Esophagus mucosa (tissue), 1 donor: ENCODE results near the gene PAK5. TPM values are rescaled to one million over a fixed set of nuclear protein-coding genes. Genes with fewer than 3 reads are reported as not detected.

Experiments used
- ATAC-seq: fragments of 200-7000 bp; cut with Tn5 transposase; one replicate; pipeline ENCODE4 v1.9.1; 2020
- total RNA-seq: library from RNA; stranded (reverse); gene quantifications from one replicate; pipeline ENCODE4 v1.2.4, GENCODE V29; 2023
- donor health status: DM: yes; HTN: yes; CAD: no.

The PAK5 gene
- total RNA-seq, 1 donor from 2014 or later: 0.52 TPM

DNA sequence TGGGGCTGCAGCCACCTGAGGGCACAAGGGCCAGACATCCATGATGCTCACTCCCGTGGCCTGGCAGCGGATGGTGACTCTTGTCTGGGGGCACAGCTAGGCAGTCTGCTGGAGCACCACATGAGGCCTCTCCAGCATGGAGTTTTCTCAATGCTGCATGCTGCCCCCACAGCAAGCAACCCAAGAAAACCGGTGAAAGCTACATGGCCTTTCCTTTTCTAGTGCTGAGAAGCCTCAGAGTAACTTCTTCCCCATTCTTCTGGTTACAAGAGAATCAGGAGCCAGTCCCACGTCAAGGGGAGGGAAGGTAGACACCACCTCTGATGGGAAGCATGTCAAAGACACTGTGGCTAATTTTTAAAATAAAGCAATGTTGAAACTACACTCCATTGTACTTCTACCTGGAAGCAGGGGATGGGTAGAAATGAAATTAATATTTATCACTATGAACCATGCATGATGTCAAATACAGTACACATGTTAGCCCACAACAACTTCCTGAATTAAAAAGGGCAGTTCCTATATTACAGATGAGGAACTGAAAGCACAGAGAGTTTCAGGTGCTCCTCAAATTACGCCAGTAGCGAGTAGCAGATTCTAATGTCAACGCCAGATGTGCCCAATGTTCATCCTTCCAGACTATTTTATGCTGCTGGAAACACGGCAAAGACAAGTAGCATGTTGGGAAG, 223.0 kb downstream of the PAK5 start:
- no peak for ATAC-seq

GRCh38 chr20:9615118-9615517, 223.8 kb downstream of the PAK5 start:
- no peak for ATAC-seq

GRCh38 chr20:9613871-9614270, 225.0 kb downstream of the PAK5 start:
- no peak for ATAC-seq

DNA sequence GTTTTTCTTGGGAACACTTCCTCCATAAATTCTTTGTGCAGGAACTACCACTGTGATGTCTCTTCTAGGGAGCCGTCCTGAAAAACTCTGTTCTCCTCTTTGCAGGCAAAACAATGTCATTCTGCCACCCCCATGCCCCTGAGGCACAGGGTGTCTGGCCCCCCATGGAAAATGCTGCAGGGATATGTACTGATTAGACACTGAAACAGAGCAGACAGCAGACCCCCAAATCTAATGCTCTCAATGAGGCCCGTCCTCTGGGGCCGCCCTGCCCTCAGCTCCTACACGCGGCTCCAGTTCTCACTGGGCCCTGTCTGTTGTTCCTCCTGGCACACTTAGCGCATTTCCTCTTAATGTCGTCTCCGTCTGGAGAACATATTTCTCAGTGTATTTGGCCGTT, 227.0 kb downstream of the PAK5 start:
- no peak for ATAC-seq

- ATAC-seq: no peak
Measured at GRCh38 chr20:9610665-9611064, 228.2 kb downstream of the PAK5 start.

GRCh38 chr20:9609887-9610502, 228.9 kb downstream of the PAK5 start:
- peak; percentile 58 for ATAC-seq

DNA sequence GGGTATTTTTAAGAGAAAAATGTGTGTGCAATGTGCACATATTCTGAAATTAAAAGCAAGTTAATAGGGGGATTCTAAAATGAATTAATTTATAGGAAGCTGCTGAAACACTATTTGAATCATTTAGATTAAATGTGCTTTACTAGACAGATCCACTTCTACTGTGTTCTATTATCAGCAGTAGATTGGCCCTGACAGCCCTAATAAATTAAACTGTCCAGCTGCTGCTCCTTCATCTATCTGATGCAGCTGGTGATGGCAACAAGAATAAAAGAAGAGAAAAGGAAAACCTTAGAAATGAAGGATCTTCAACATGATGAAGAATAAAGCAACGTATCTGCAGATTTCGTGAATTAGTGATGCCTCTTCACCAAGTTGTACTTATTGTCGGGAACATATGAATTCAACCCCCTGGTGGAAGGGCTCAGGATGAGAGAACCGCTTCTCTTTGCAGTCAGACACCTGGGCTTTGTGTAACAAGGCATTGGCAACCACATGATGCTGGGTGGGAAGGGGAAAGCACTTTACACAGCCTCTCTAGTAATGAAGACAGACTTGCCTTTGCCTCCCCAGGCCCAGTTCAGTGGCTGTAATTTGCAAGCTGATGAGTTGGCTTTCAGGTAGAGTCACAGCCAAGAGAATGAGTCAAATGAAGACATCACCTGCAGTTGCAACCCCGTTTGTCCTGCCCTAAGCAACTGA, 230.1 kb downstream of the PAK5 start:
- ATAC-seq: no peak

GRCh38 chr20:9602847-9603183, 236.1 kb downstream of the PAK5 start:
- ATAC-seq: no peak

DNA sequence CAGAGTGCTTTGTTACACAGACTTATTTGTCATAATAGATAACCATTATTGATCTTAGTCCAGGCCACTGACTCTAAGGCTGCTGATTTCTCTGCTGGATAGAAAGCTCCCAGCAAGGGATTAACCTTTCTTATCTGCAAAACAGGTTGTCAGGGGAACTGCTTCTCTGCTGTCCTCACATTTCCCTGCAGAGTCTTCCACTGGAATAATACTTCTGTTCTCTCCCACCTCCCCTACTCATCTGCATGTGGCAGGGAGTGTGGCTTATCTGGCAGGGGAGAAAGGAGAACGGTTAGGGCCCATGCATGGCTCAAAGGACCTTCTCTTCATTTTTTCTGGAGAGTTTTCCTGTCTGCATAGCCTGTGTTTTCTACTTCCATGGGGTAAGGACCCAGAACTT, 238.3 kb downstream of the PAK5 start:
- no peak for ATAC-seq

- peak; percentile 71 for ATAC-seq
Measured at GRCh38 chr20:9597547-9597946, 241.3 kb downstream of the PAK5 start.

DNA sequence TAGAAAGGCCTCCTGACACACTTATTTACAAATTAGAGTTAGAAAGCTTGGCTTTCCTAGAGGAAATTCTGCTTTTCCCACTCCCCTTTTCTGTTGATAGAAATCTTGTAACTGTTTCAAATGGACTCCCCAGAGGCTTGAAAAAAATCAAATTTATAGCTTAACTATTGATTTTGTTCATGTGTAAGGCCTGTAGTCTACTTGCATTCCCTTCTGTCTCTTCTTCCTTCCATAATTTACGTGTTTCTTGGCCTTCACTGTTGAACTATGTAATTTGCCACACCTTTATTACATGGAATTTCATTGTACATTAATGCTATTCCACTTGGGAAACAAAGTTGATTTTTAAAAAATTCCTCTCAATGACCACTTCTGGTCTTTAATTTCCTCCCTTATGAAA, 243.1 kb downstream of the PAK5 start:
- no peak for ATAC-seq

- ATAC-seq: no peak
Measured at GRCh38 chr20:9594284-9594875, 244.5 kb downstream of the PAK5 start.

- no peak for ATAC-seq
Measured at GRCh38 chr20:9592419-9592818, 246.5 kb downstream of the PAK5 start.

GRCh38 chr20:9591080-9591479, 247.8 kb downstream of the PAK5 start:
- no peak for ATAC-seq

DNA sequence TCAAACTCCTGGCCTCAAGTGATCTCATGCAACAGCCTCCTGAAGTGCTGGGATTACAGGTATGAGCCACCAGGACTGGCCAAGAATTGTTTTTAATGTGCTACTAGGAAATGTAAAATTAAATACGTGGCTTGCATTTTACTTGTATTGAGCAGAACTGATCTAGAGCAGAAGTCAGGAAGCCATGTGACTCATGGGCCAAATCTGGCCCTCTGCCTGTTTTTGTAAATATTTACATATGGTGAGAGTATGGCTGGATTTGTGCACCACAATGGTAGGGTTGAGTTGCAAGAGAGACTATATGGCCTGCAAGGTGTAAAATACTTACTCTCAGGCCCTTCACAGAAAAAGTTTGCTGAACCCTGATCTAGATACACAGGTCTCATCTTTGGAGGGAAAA, 248.7 kb downstream of the PAK5 start:
- ATAC-seq: no peak

DNA sequence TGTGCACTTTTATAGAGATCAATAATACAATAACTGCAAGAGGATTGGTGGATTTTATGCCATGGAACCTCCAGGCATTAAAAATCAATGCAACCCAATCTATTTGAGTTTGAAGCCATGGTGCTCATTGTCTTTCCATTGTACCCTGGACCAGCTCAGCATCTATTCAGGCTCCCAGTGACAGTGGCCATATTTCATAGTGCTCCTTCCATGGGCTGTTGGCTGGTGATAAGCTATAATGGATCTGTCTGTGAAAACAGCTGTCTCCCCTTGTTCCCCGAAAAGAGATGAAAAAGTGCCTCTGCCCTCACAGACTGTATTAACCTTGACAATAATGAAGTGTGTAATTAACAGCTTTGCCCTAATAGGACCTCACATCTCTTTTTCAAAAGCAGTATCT, 250.2 kb downstream of the PAK5 start:
- ATAC-seq: no peak

DNA sequence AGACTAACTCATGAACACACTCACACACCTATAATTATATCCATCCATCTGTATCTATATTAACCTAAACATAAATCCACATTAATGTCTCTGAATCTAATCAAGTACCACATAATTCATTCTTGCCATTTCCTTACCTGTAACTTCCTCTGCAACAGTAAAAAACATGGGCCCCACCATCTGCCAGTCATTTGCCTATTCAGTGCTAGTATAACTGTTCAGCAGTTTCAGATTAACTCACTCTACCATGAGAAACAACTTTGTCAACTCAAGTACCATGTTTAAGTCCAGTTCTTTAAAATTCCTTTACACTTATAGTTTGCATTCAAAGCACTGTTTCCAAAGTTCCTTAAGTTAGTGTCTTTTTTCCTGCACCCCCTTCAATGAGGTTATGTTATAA, 255.7 kb downstream of the PAK5 start:
- ATAC-seq: no peak

DNA sequence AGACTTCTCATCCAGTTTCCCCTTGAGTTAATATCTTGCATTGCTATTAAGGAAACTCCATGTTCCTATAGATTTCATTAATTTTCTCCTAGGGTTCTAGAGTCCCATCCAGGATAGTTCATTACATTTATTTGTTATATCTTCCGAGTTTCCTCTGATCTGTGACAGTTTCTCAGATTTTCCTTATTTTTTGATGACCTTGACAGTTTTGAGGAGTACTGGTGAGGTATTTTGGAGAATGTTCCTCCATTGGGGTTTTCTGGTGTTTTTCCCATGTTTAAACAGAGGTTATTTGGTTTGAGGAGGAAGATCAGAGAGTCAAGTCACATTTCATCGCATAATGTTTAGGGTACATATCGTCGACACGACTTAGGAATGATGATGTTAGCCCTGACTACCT, 256.7 kb downstream of the PAK5 start:
- ATAC-seq: no peak

DNA sequence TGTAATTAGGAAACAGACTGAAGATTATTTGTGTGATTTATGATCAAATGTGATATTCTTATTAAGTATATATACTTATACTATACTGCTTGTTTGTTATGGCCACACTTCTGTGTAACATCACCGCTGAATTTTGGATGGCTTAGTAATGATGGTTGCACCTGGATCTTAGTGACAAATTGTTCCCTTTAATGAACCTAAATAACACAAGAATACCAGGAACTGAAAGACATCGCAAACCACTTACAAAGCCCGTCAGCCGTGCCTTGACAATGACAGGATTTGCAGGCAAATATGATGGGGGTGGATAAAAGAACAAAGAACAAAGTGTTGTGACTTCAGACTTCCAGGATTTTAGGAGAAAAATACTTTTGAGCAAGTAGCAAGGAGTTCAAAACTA, 257.4 kb downstream of the PAK5 start:
- ATAC-seq: no peak

DNA sequence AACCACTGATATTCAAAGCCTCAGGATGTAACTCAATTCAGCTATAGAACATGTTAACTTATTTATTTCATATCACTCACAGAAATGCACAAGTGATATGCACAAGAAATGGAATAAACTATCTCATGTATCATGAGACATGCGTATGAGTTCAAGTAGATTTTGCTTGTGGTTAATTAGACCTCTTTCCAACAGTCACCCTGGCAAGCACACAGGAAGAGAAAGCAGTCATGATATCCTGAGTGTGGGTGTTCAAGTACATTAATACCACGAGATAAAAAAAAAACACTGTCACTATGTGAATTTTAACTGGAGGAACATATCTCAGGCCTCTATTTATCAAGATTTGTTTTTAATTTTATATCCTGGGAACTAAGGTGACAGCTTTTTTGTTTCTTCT, 260.3 kb downstream of the PAK5 start:
- no peak for ATAC-seq

- no peak for ATAC-seq
Measured at GRCh38 chr20:9577397-9577796, 261.5 kb downstream of the PAK5 start.

DNA sequence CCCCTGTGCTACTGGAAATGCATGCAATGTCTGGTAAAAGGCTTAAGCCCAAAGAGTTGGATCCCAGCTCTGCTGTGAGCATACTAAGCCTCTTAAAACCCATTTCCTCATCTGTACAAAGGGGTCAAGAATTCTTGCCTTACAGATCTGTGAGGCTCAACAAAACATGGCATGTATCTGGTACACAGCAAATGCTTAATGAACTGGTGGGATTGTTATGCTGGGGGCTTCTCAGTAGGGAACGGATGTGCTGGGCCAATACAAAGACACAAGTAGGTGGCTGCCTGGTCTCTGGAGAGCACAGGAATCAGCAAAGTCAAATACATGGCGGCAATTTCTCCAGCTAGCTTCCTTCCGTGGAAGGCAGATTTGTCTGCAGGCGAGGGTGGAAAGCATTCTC, 262.2 kb downstream of the PAK5 start:
- ATAC-seq: no peak

DNA sequence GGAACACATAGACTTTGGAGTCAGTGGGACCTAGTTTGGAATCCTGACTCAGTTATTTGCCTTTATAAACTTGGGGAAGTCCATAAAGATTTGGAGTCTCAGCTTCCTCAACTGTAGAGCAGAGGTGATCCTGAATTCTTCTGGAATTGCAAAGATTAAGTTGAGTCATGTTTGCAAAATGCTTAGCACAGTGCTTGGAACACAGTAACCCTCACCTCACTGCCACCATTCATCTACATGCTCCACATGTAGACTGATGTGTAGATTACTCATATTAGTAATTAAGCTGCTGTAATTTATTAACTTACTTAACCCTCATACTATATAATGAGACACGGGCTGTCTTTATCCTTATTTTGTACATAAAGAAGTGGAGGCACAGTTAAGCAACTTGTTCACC, 263.0 kb downstream of the PAK5 start:
- ATAC-seq: no peak

GRCh38 chr20:9574776-9575175, 264.1 kb downstream of the PAK5 start:
- no peak for ATAC-seq
